ENCODE data around the gene VKORC1. TPM values are rescaled to one million over a fixed set of nuclear protein-coding genes. Genes with fewer than 3 reads are reported as not detected.

Gene VKORC1
- total RNA-seq, 1 donor from 2014 or later = 139 TPM

- no peak overlapping the region for H3K4me3 ChIP-seq (ENCODE audit: low read depth, low read length)
- H3K27me3 ChIP-seq (ENCODE audit: control insufficient read depth, insufficient read depth, low read length) = no peaks in the 10 kb centered on the region
- DNase-seq (ENCODE audit: low read depth) = no peak
- no peak for TF ChIP-seq CTCF (IDR thresholded peaks at IDR 0.05; ENCODE audit: insufficient read depth, low read length, poor library complexity, severe bottlenecking)
- no peaks in the 10 kb centered on the region for H3K36me3 ChIP-seq (ENCODE audit: control insufficient read depth, insufficient read depth, low read length)
Measured at GRCh38 chr16:31089199-31089598, 5.4 kb downstream of the VKORC1 start.

GRCh38 chr16:31088459-31089183 lies 6.0 kb downstream of the VKORC1 start, which contains the start of gene PRSS53:
TSS of gene PRSS53 (minus strand) at chr16:31088943. CDS start at chr16:31088809, 134 bp downstream.
- no peak within 1 kb of the TSS for H3K4me3 ChIP-seq (ENCODE audit: low read depth, low read length)
- TF ChIP-seq CTCF (IDR thresholded peaks at IDR 0.05; ENCODE audit: insufficient read depth, low read length, poor library complexity, severe bottlenecking) = no peak
- H3K36me3 ChIP-seq (ENCODE audit: control insufficient read depth, insufficient read depth, low read length) = no peaks in the 10 kb centered on the region
- DNase-seq (ENCODE audit: low read depth) = no peak
- H3K27me3 ChIP-seq (ENCODE audit: control insufficient read depth, insufficient read depth, low read length) = no peaks in the 10 kb centered on the region

- H3K27me3 ChIP-seq (ENCODE audit: control insufficient read depth, insufficient read depth, low read length) = no peaks in the 10 kb centered on the region
Measured at GRCh38 chr16:31087971-31088370, 6.6 kb downstream of the VKORC1 start.

GRCh38 chr16:31087481-31087880 lies 7.1 kb downstream of the VKORC1 start:
- Histone ChIP-seq H3K36me3 (ENCODE audit: control insufficient read depth, insufficient read depth, low read length) (no peaks in the 10 kb centered on the region), H3K27me3 (ENCODE audit: control insufficient read depth, insufficient read depth, low read length) (no peaks in the 10 kb centered on the region), H3K4me3 (ENCODE audit: low read depth, low read length) (no peak overlapping the region)
- no peak for DNase-seq (ENCODE audit: low read depth)
- no peak for TF ChIP-seq CTCF (IDR thresholded peaks at IDR 0.05; ENCODE audit: insufficient read depth, low read length, poor library complexity, severe bottlenecking)

More at GRCh38 chr16:31087971-31088370, 6.6 kb downstream of the VKORC1 start:
- H3K4me3 ChIP-seq (ENCODE audit: low read depth, low read length) = no peak overlapping the region
- no peak for TF ChIP-seq CTCF (IDR thresholded peaks at IDR 0.05; ENCODE audit: insufficient read depth, low read length, poor library complexity, severe bottlenecking)
- no peaks in the 10 kb centered on the region for H3K36me3 ChIP-seq (ENCODE audit: control insufficient read depth, insufficient read depth, low read length)
- DNase-seq (ENCODE audit: low read depth) = no peak

GRCh38 chr16:31086629-31086906 lies 8.0 kb downstream of the VKORC1 start:
- DNase-seq (ENCODE audit: low read depth) = no peak
- Histone ChIP-seq H3K27me3 (ENCODE audit: control insufficient read depth, insufficient read depth, low read length) (no peaks in the 10 kb centered on the region), H3K4me3 (ENCODE audit: low read depth, low read length) (no peak overlapping the region), H3K36me3 (ENCODE audit: control insufficient read depth, insufficient read depth, low read length) (no peaks in the 10 kb centered on the region)
- TF ChIP-seq CTCF (IDR thresholded peaks at IDR 0.05; ENCODE audit: insufficient read depth, low read length, poor library complexity, severe bottlenecking) = no peak
